ENCODE results near the gene SRP54. TPM values are rescaled to one million over a fixed set of nuclear protein-coding genes. Genes with fewer than 3 reads are reported as not detected.

Gene SRP54
- total RNA-seq (2022; extraction: Qiagen RNA extraction; ENCODE audit: low read depth): 55.3 to 68.6 TPM (median 59.1 TPM) in 5 replicates

DNA sequence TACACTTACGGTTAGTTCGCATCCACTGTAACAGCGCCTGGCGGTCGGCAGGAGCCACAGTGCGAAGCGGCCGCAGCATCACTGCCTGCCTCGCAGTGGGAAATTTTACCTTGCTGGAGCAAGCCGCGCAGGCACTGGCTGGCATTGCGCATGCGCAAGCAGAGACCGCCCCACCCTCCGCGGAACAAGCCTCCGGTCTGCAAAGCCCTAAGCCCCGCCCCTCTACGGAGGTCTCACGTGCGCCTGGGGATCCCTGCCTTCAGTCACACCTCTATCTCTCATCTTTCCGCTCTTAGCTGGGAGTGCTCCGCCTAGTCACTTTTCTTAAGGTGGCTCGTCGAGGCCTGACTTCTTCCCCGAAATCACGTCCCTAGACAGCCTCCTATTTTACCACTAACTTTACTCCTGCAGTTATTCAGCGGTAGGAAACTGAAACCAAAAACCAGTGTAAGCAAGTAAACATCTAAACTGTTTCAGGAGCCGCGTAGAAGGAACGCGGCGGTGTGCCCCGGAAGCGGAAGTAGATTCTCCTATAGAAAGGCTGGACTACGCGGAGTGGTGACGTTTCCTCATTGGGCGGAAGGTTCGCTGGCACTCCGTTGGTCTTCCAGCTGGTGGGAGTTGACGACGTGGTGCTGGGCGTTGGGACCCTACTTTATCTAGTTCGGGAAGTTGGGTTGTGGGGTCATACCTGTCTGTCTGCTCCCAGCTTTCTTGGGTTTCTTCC lies at the start of gene SRP54:
SRP54 (plus strand) TSS at position 572 of the 727 bp plus-strand sequence. CDS start 13,718 bp downstream, outside the sequence.

GRCh38 chr14:35046048-35046750 lies 63.4 kb downstream of the SRP54 start, which contains the start of gene FAM177A1:
Gene FAM177A1 (plus strand): TSS chr14:35046272. CDS start chr14:35046464, 192 bp downstream.

Other genes starting within 250 kb of the SRP54 start
- gene BAZ1A, start 107.6 kb upstream of the SRP54 start, total RNA-seq (2022; extraction: Qiagen RNA extraction; ENCODE audit: low read depth): 23.5 to 42.0 TPM (median 27.8 TPM) in 5 replicates
- gene FAM177A1, start 63.3 kb downstream of the SRP54 start, total RNA-seq (2022; extraction: Qiagen RNA extraction; ENCODE audit: low read depth): 81.0 to 92.1 TPM (median 86.8 TPM) in 5 replicates
- 22.5 to 29.9 TPM (median 22.6 TPM) in 5 replicates for gene PPP2R3C, start 139.0 kb downstream of the SRP54 start, total RNA-seq (2022; extraction: Qiagen RNA extraction; ENCODE audit: low read depth)
- gene PRORP, start 139.6 kb downstream of the SRP54 start, total RNA-seq (2022; extraction: Qiagen RNA extraction; ENCODE audit: low read depth): 28.0 to 37.1 TPM (median 33.0 TPM) in 5 replicates